H9 (cell line): Measurements from ENCODE around the gene ZNF217. TPM values are rescaled to one million over a fixed set of nuclear protein-coding genes. Genes with fewer than 3 reads are reported as not detected.
"Not testable (repeated sequence)": the region's sequence is repeated elsewhere in the genome, so short reads cannot be mapped to it uniquely, and the experiment has no call there.

Source experiments
- DNase-seq: peaks from one replicate; pipeline ENCODE4 v3.0.0-alpha.2; 2017
- H2AFZ ChIP-seq: one replicate; pipeline ENCODE4 v1.6.1; 2013; ENCODE audit warnings: mild to moderate bottlenecking, low read length, control low read depth, moderate library complexity
- H2AK5ac ChIP-seq: 2 replicates; pipeline ENCODE4 v1.6.1; 2013; ENCODE audit warnings: low read length, control low read depth, mixed read lengths; ENCODE audit not compliant: insufficient read length
- H2BK120ac ChIP-seq: one replicate; pipeline ENCODE4 v1.6.1; 2013; ENCODE audit warnings: low read depth, mild to moderate bottlenecking, low read length, control low read depth, inconsistent platforms; ENCODE audit not compliant: poor library complexity, severe bottlenecking
- H2BK12ac ChIP-seq: 2 replicates; pipeline ENCODE4 v1.6.1; 2013; ENCODE audit warnings: low read length, control low read depth, mixed read lengths, low read depth; ENCODE audit not compliant: insufficient read length
- H2BK15ac ChIP-seq: 2 replicates; pipeline ENCODE4 v1.6.1; 2013; ENCODE audit warnings: low read depth, low read length, control low read depth
- H2BK20ac ChIP-seq: one replicate; pipeline ENCODE4 v1.6.1; 2013; ENCODE audit warnings: low read depth, mild to moderate bottlenecking, low read length, control low read depth, inconsistent platforms; ENCODE audit not compliant: poor library complexity, severe bottlenecking
- H2BK5ac ChIP-seq: 2 replicates; pipeline ENCODE4 v1.6.1; 2013; ENCODE audit warnings: low read length, control low read depth, mixed read lengths; ENCODE audit not compliant: insufficient read length
- H3K14ac ChIP-seq: 2 replicates; pipeline ENCODE4 v1.6.1; 2013; ENCODE audit warnings: low read length, control low read depth; ENCODE audit not compliant: insufficient read depth
- H3K18ac ChIP-seq: 2 replicates; pipeline ENCODE4 v1.6.1; 2013; ENCODE audit warnings: low read depth, mild to moderate bottlenecking, mixed read lengths, low read length, control low read depth; ENCODE audit not compliant: insufficient read length
- H3K23ac ChIP-seq: 2 replicates; pipeline ENCODE4 v1.6.1; 2013; ENCODE audit warnings: low read length, control low read depth, mixed read lengths, low read depth; ENCODE audit not compliant: insufficient read length
- H3K23me2 ChIP-seq: 2 replicates; pipeline ENCODE4 v1.6.1; 2013; ENCODE audit warnings: low read depth, mild to moderate bottlenecking, mixed read lengths, low read length, control low read depth; ENCODE audit not compliant: insufficient read length, poor library complexity, severe bottlenecking
- H3K27ac ChIP-seq: 2 replicates; pipeline ENCODE4 v1.5.1; 2013; ENCODE audit warnings: low read length, control low read depth, mixed read lengths, low read depth; ENCODE audit not compliant: insufficient read length
- H3K27me3 ChIP-seq: 2 replicates; pipeline ENCODE4 v1.6.1; 2013; ENCODE audit warnings: low read length, control low read depth, inconsistent platforms; ENCODE audit not compliant: insufficient read depth
- H3K4ac ChIP-seq: 2 replicates; pipeline ENCODE4 v1.6.1; 2013; ENCODE audit warnings: low read depth, mild to moderate bottlenecking, control low read depth, inconsistent platforms, low read length, moderate library complexity
- H3K4me1 ChIP-seq: 2 replicates; pipeline ENCODE4 v1.6.1; 2013; ENCODE audit warnings: low read length, control low read depth, inconsistent platforms; ENCODE audit not compliant: insufficient read depth
- H3K4me2 ChIP-seq: 2 replicates; pipeline ENCODE4 v1.6.1; 2013; ENCODE audit warnings: low read length, control low read depth, mixed read lengths; ENCODE audit not compliant: insufficient read length, insufficient read depth
- H3K56ac ChIP-seq: 2 replicates; pipeline ENCODE4 v1.6.1; 2013; ENCODE audit warnings: low read depth, mild to moderate bottlenecking, mixed read lengths, low read length, control low read depth; ENCODE audit not compliant: insufficient read length
- H3K79me1 ChIP-seq: 2 replicates; pipeline ENCODE4 v1.6.1; 2013; ENCODE audit warnings: low read depth, mild to moderate bottlenecking, moderate library complexity, low read length, control low read depth, inconsistent platforms; ENCODE audit not compliant: insufficient read depth, poor library complexity, severe bottlenecking
- H3K79me2 ChIP-seq: 2 replicates; pipeline ENCODE4 v1.6.1; 2013; ENCODE audit warnings: low read length, control low read depth, inconsistent platforms; ENCODE audit not compliant: insufficient read depth
- H3K9ac ChIP-seq: 2 replicates; pipeline ENCODE4 v1.6.1; 2013; ENCODE audit warnings: low read length, control low read depth, mixed read lengths; ENCODE audit not compliant: insufficient read length; ENCODE audit errors: extremely low read depth
- H3K9me3 ChIP-seq: one replicate; pipeline ENCODE4 v1.6.1; 2013; ENCODE audit warnings: low read depth, low read length, inconsistent platforms; ENCODE audit not compliant: control insufficient read depth
- H3T11ph ChIP-seq: one replicate; pipeline ENCODE4 v1.6.1; 2013; ENCODE audit warnings: mild to moderate bottlenecking, low read length, control low read depth, inconsistent platforms
- H4K20me1 ChIP-seq: one replicate; pipeline ENCODE4 v1.6.1; 2013; ENCODE audit not compliant: control insufficient read depth, insufficient read length, insufficient read depth
- H4K5ac ChIP-seq: 2 replicates; pipeline ENCODE4 v1.6.1; 2013; ENCODE audit warnings: low read depth, mild to moderate bottlenecking, mixed read lengths, low read length, control low read depth; ENCODE audit not compliant: insufficient read length
- H4K8ac ChIP-seq: replicated peaks from 2 replicates; pipeline ENCODE4 v1.6.1; 2013; ENCODE audit warnings: low read length, control low read depth, mixed read lengths, low read depth; ENCODE audit not compliant: insufficient read length
- H4K91ac ChIP-seq: 2 replicates; pipeline ENCODE4 v1.6.1; 2013; ENCODE audit warnings: low read depth, mild to moderate bottlenecking, moderate library complexity, mixed read lengths, low read length, control low read depth; ENCODE audit not compliant: insufficient read length
- H3K27ac Mint-ChIP-seq, 3 experiments: 2 replicates in 2 of 3; 3 replicates in 1 of 3; pipeline ENCODE4 v1.8.0; 2020 to 2021; ENCODE audit warnings: mixed read lengths in 3 of 3, mild to moderate bottlenecking in 1 of 3, moderate library complexity in 1 of 3
- H3K27me3 Mint-ChIP-seq: 2 replicates; pipeline ENCODE4 v1.8.0; 2021; ENCODE audit warnings: low read depth, mild to moderate bottlenecking, moderate library complexity, mixed read lengths
- H3K36me3 Mint-ChIP-seq, 3 experiments: 2 replicates in 2 of 3; 3 replicates in 1 of 3; pipeline ENCODE4 v1.8.0; 2020 to 2021; ENCODE audit warnings: low read depth in 3 of 3, mixed read lengths in 3 of 3; ENCODE audit not compliant: insufficient read depth in 1 of 3
- H3K4me1 Mint-ChIP-seq, 2 experiments: 2 replicates each; pipeline ENCODE4 v1.8.0; 2020; ENCODE audit warnings: mixed read lengths in 2 of 2
- H3K4me3 Mint-ChIP-seq, 2 experiments: 2 replicates in 1 of 2; 3 replicates in 1 of 2; pipeline ENCODE4 v1.8.0; 2020 to 2021; ENCODE audit warnings: mild to moderate bottlenecking in 2 of 2, mixed read lengths in 2 of 2, moderate library complexity in 1 of 2
- H3K9me3 Mint-ChIP-seq, 2 experiments: 2 replicates in 1 of 2; 3 replicates in 1 of 2; pipeline ENCODE4 v1.8.0; 2020; ENCODE audit warnings: mild to moderate bottlenecking in 2 of 2, mixed read lengths in 2 of 2, moderate library complexity in 1 of 2
- WGBS: extraction: QIAGEN DNeasy Blood & Tissue Kit; methylation state at CpG from one replicate; pipeline ENCODE4 v1.1.7; 2013; ENCODE audit warnings: missing lambda C conversion rate, low lambda C conversion rate, mixed read lengths; ENCODE audit not compliant: insufficient read length; ENCODE audit errors: extremely low coverage; 5-methylcytosine and 5-hydroxymethylcytosine counted together
- total RNA-seq: library from RNA; stranded (reverse); gene quantifications from 2 replicates; pipeline ENCODE4 v1.2.1, GENCODE V29; 2021
- TF ChIP-seq, protein P1 (sequence below): fragments of 200-600 bp; sonication (generic); conservative IDR thresholded peaks from 3 replicates; pipeline ENCODE4 v1.8.0; 2021; ENCODE audit warnings: antibody characterized with exemption, mild to moderate bottlenecking

Gene ZNF217
- total RNA-seq, 1 experiment from 2014 or later: 82.8 TPM

DNA sequence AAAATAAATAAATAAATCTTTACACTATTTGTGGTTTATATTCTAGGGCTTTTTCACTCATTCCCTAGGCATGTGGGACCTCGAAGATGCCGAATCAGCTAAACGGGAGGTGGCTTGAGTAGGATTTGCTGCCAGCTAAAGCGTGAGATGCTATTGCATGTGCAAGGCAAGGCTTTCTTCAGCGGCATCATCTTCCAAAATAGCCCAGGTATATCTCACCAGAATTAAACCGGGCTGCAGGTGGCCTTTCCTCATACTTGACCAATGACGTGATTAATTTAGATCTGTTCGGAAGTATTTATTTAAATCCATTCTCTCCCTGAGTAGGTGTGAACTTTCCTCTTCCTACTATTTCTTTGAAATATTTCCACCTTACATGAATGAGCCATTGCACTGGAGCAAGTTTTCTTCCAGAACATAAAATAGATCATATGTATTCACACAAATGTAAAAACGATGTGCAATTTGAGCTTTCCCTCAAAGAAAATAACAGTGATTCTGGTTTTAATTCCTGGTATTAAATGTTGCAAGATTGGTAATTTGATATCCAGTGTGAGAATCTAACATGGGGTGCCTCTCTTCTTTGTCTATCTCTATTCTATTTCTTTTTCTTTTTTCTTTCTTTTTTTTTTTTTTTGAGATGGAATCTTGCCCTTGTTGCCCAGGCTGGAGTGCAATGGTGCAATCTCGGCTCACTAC lies 24.3 kb upstream of the ZNF217 start:
- Histone ChIP-seq H3K23me2 (no peaks in the 10 kb centered on the region), H3K9ac (no peak overlapping the region), H2AFZ (no peak overlapping the region), H2BK20ac (no peak overlapping the region), H3K9me3 (no peaks in the 10 kb centered on the region), H4K5ac (no peak overlapping the region), H2BK15ac (no peak overlapping the region), H3K79me2 (no peaks in the 10 kb centered on the region), H3K4ac (no peak overlapping the region), H3K4me1 (peaks cover 8% of the 10 kb centered on the region; the same call in 1 of the 2 replicates), H3K27ac (no peak overlapping the region), H3K18ac (no peak overlapping the region), H4K20me1 (no peaks in the 10 kb centered on the region), H3K23ac (no peak overlapping the region), H4K8ac (no peak overlapping the region), H3K56ac (no peak overlapping the region), H2AK5ac (no peak overlapping the region), H2BK5ac (no peak overlapping the region), H3K14ac (no peak overlapping the region), H3K27me3 (no peaks in the 10 kb centered on the region), H3K79me1 (no peaks in the 10 kb centered on the region), H3K4me2 (no peak overlapping the region), H2BK120ac (no peak overlapping the region), H2BK12ac (no peak overlapping the region), H3T11ph (no peak overlapping the region), H4K91ac (no peak overlapping the region)
- no peak for DNase-seq
- WGBS: no CpG with 5 or more reads among the region's 10 CpGs
- Mint-ChIP-seq H3K4me3 (no peak overlapping the region), H3K27ac (no peak overlapping the region), H3K27me3 (no peaks in the 10 kb centered on the region), H3K4me1 (peaks cover 33 to 34% of the 10 kb centered on the region in 2 experiments), H3K9me3 (no peaks in the 10 kb centered on the region), H3K36me3 (no peaks in the 10 kb centered on the region)
- TF ChIP-seq, protein P1, sequence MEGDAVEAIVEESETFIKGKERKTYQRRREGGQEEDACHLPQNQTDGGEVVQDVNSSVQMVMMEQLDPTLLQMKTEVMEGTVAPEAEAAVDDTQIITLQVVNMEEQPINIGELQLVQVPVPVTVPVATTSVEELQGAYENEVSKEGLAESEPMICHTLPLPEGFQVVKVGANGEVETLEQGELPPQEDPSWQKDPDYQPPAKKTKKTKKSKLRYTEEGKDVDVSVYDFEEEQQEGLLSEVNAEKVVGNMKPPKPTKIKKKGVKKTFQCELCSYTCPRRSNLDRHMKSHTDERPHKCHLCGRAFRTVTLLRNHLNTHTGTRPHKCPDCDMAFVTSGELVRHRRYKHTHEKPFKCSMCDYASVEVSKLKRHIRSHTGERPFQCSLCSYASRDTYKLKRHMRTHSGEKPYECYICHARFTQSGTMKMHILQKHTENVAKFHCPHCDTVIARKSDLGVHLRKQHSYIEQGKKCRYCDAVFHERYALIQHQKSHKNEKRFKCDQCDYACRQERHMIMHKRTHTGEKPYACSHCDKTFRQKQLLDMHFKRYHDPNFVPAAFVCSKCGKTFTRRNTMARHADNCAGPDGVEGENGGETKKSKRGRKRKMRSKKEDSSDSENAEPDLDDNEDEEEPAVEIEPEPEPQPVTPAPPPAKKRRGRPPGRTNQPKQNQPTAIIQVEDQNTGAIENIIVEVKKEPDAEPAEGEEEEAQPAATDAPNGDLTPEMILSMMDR: no peak

GRCh38 chr20:53616489-53616888 lies 22.9 kb upstream of the ZNF217 start:
- H2AK5ac ChIP-seq, H3K27me3 ChIP-seq, H3K4ac ChIP-seq, H3K27me3 Mint-ChIP-seq, H2AFZ ChIP-seq, H3K27ac Mint-ChIP-seq, H2BK12ac ChIP-seq, H3K14ac ChIP-seq, H3K36me3 Mint-ChIP-seq, H3K9ac ChIP-seq, H3K4me3 Mint-ChIP-seq, H2BK5ac ChIP-seq, H3K4me2 ChIP-seq, H3K9me3 ChIP-seq, H4K91ac ChIP-seq, H4K20me1 ChIP-seq, H3K79me2 ChIP-seq, H4K5ac ChIP-seq, H3K4me1 ChIP-seq, H3K79me1 ChIP-seq, H3T11ph ChIP-seq, H3K23me2 ChIP-seq, DNase-seq, H3K23ac ChIP-seq, H2BK15ac ChIP-seq, H4K8ac ChIP-seq, H3K9me3 Mint-ChIP-seq, H3K27ac ChIP-seq, H3K56ac ChIP-seq, H3K18ac ChIP-seq, H2BK20ac ChIP-seq, H2BK120ac ChIP-seq: not testable (repeated sequence)
- peaks cover 21 to 22% of the 10 kb centered on the region in 2 experiments for H3K4me1 Mint-ChIP-seq
- WGBS: no CpG with 5 or more reads among the region's 6 CpGs
